Activated CD4-positive, alpha-beta T cell treated with anti-CD3 and anti-CD28 coated beads, Interleukin-2, amount 10 ng/mL, durations not matched to agents 7 days and 5 days (primary cell): ENCODE measurements around the gene SBF2. TPM values are rescaled to one million over a fixed set of nuclear protein-coding genes. Genes with fewer than 3 reads are reported as not detected.
"Not testable (repeated sequence)": the region's sequence is repeated elsewhere in the genome, so short reads cannot be mapped to it uniquely, and the experiment has no call there.

Experiments
- CTCF ChIA-PET: fragments of 350-600 bp; sonication (Branson Sonifier 250); formaldehyde crosslinking; loops from one replicate; lab custom pipeline; 2021; ENCODE audit warnings: antibody characterized with exemption; lab: Charles Lee
- POLR2A ChIA-PET: fragments of 350-600 bp; sonication (Branson Sonifier 250); formaldehyde crosslinking; loops from one replicate; lab custom pipeline; 2021; ENCODE audit warnings: antibody characterized with exemption; lab: Charles Lee
- DNase-seq: peaks from one replicate; pipeline ENCODE4 v3.0.0-alpha.2; 2020
- H3K27ac Mint-ChIP-seq: one replicate; pipeline ENCODE4 v1.8.0; 2021; ENCODE audit warnings: mild to moderate bottlenecking, moderate library complexity, mixed read lengths
- H3K27me3 Mint-ChIP-seq: one replicate; pipeline ENCODE4 v1.8.0; 2021; ENCODE audit warnings: mixed read lengths
- H3K36me3 Mint-ChIP-seq: one replicate; pipeline ENCODE4 v1.8.0; 2021; ENCODE audit warnings: low read depth, mixed read lengths
- H3K4me1 Mint-ChIP-seq: one replicate; pipeline ENCODE4 v1.8.0; 2021; ENCODE audit warnings: mixed read lengths
- H3K4me3 Mint-ChIP-seq: one replicate; pipeline ENCODE4 v1.8.0; 2021; ENCODE audit warnings: mild to moderate bottlenecking, moderate library complexity, mixed read lengths
- H3K9me3 Mint-ChIP-seq: one replicate; pipeline ENCODE4 v1.8.0; 2021; ENCODE audit warnings: mixed read lengths
- total RNA-seq, 2 experiments: library from RNA; stranded (reverse); gene quantifications; one replicate each; pipeline ENCODE4 v1.2.3, GENCODE V29; 2021

The SBF2 gene
- total RNA-seq, 2 experiments from 2014 or later: 3.2 to 3.7 TPM

GRCh38 chr11:9939150-9939549 lies 354.9 kb downstream of the SBF2 start:
- POLR2A ChIA-PET, H3K27me3 Mint-ChIP-seq, H3K36me3 Mint-ChIP-seq, H3K27ac Mint-ChIP-seq, H3K4me3 Mint-ChIP-seq, H3K9me3 Mint-ChIP-seq, H3K4me1 Mint-ChIP-seq, CTCF ChIA-PET, DNase-seq: not testable (repeated sequence)

- ChIA-PET CTCF (no interaction called here), POLR2A (no interaction called here)
- Mint-ChIP-seq H3K9me3 (peaks cover 4% of the 10 kb centered on the region), H3K27me3 (no peaks in the 10 kb centered on the region), H3K4me3 (no peak overlapping the region), H3K27ac (no peak overlapping the region), H3K4me1 (no peaks in the 10 kb centered on the region), H3K36me3 (no peaks in the 10 kb centered on the region)
- DNase-seq: no peak
Observed at GRCh38 chr11:9936754-9937153, 357.3 kb downstream of the SBF2 start.

- DNase-seq, H3K36me3 Mint-ChIP-seq, H3K27ac Mint-ChIP-seq, H3K4me3 Mint-ChIP-seq, POLR2A ChIA-PET, CTCF ChIA-PET, H3K4me1 Mint-ChIP-seq, H3K9me3 Mint-ChIP-seq, H3K27me3 Mint-ChIP-seq: not testable (repeated sequence)
Observed at GRCh38 chr11:9932843-9933242, 361.2 kb downstream of the SBF2 start.

GRCh38 chr11:9930562-9931331 lies 363.3 kb downstream of the SBF2 start:
- H3K9me3 Mint-ChIP-seq, H3K4me1 Mint-ChIP-seq, H3K4me3 Mint-ChIP-seq, H3K36me3 Mint-ChIP-seq, H3K27ac Mint-ChIP-seq, CTCF ChIA-PET, POLR2A ChIA-PET, H3K27me3 Mint-ChIP-seq, DNase-seq: not testable (repeated sequence)

- DNase-seq: no peak
- Mint-ChIP-seq H3K4me1 (peaks cover 9% of the 10 kb centered on the region), H3K27me3 (no peaks in the 10 kb centered on the region), H3K9me3 (no peaks in the 10 kb centered on the region), H3K4me3 (no peak overlapping the region), H3K27ac (no peak overlapping the region), H3K36me3 (no peaks in the 10 kb centered on the region)
- ChIA-PET CTCF (interaction anchor here (0.6 kb wide), 1 partner anchor 21 kb away, joined by 3 read pairs; no protein-coding TSS in a partner anchor), POLR2A (no interaction called here)
Observed at GRCh38 chr11:9927670-9928069, 366.3 kb downstream of the SBF2 start.

- POLR2A ChIA-PET: no interaction called here
- CTCF ChIA-PET: no interaction called here
- no peak overlapping the region for H3K4me3 Mint-ChIP-seq
- H3K36me3 Mint-ChIP-seq: no peaks in the 10 kb centered on the region
- peaks cover 9% of the 10 kb centered on the region for H3K4me1 Mint-ChIP-seq
- no peaks in the 10 kb centered on the region for H3K9me3 Mint-ChIP-seq
- H3K27me3 Mint-ChIP-seq: no peaks in the 10 kb centered on the region
- DNase-seq: no peak
- H3K27ac Mint-ChIP-seq: no peak overlapping the region
Observed at GRCh38 chr11:9923280-9923679, 370.7 kb downstream of the SBF2 start.

- no peaks in the 10 kb centered on the region for H3K36me3 Mint-ChIP-seq
- ChIA-PET CTCF (interaction anchor here (0.6 kb wide), 1 partner anchor 45 kb away, joined by 3 read pairs; no protein-coding TSS in a partner anchor), POLR2A (no interaction called here)
- no peak overlapping the region for H3K4me3 Mint-ChIP-seq
- DNase-seq: no peak
- peaks cover 9% of the 10 kb centered on the region for H3K4me1 Mint-ChIP-seq
- no peak overlapping the region for H3K27ac Mint-ChIP-seq
- H3K27me3 Mint-ChIP-seq: no peaks in the 10 kb centered on the region
- H3K9me3 Mint-ChIP-seq: no peaks in the 10 kb centered on the region
Observed at GRCh38 chr11:9922806-9923205, 371.2 kb downstream of the SBF2 start.

GRCh38 chr11:9916480-9916879 lies 377.5 kb downstream of the SBF2 start:
- H3K27me3 Mint-ChIP-seq: no peaks in the 10 kb centered on the region
- H3K9me3 Mint-ChIP-seq: no peaks in the 10 kb centered on the region
- no peaks in the 10 kb centered on the region for H3K4me1 Mint-ChIP-seq
- no peak overlapping the region for H3K27ac Mint-ChIP-seq
- no peaks in the 10 kb centered on the region for H3K36me3 Mint-ChIP-seq
- POLR2A ChIA-PET: no interaction called here
- no peak overlapping the region for H3K4me3 Mint-ChIP-seq
- DNase-seq: no peak
- CTCF ChIA-PET: no interaction called here

GRCh38 chr11:9914064-9914463 lies 380.0 kb downstream of the SBF2 start:
- H3K36me3 Mint-ChIP-seq: no peaks in the 10 kb centered on the region
- H3K27ac Mint-ChIP-seq: no peak overlapping the region
- CTCF ChIA-PET: no interaction called here

GRCh38 chr11:9905960-9906791 lies 387.8 kb downstream of the SBF2 start:
- Mint-ChIP-seq H3K27me3 (no peaks in the 10 kb centered on the region), H3K27ac (no peak overlapping the region), H3K36me3 (no peaks in the 10 kb centered on the region), H3K4me1 (no peaks in the 10 kb centered on the region), H3K9me3 (no peaks in the 10 kb centered on the region), H3K4me3 (no peak overlapping the region)
- CTCF ChIA-PET: interaction anchor here (0.6 kb wide), 1 partner anchor 22 kb away, joined by 3 read pairs; no protein-coding TSS in a partner anchor
- POLR2A ChIA-PET: interaction anchor here (0.7 kb wide), 1 partner anchor 86 kb away, joined by 4 read pairs; no protein-coding TSS in a partner anchor
- no peak for DNase-seq

More at GRCh38 chr11:9914064-9914463, 380.0 kb downstream of the SBF2 start:
- POLR2A ChIA-PET: no interaction called here
- Mint-ChIP-seq H3K4me1 (no peaks in the 10 kb centered on the region), H3K27me3 (no peaks in the 10 kb centered on the region), H3K4me3 (no peak overlapping the region), H3K9me3 (no peaks in the 10 kb centered on the region)
- no peak for DNase-seq

GRCh38 chr11:9905501-9905951 lies 388.5 kb downstream of the SBF2 start:
- Mint-ChIP-seq H3K4me1 (no peaks in the 10 kb centered on the region), H3K27me3 (no peaks in the 10 kb centered on the region), H3K9me3 (no peaks in the 10 kb centered on the region), H3K27ac (no peak overlapping the region), H3K36me3 (no peaks in the 10 kb centered on the region), H3K4me3 (no peak overlapping the region)
- DNase-seq: no peak
- ChIA-PET CTCF (no interaction called here), POLR2A (no interaction called here)

- no peak overlapping the region for H3K27ac Mint-ChIP-seq
- POLR2A ChIA-PET: no interaction called here
- no peaks in the 10 kb centered on the region for H3K27me3 Mint-ChIP-seq
- no peak overlapping the region for H3K4me3 Mint-ChIP-seq
- no peaks in the 10 kb centered on the region for H3K36me3 Mint-ChIP-seq
- CTCF ChIA-PET: no interaction called here
- no peaks in the 10 kb centered on the region for H3K4me1 Mint-ChIP-seq
- no peaks in the 10 kb centered on the region for H3K9me3 Mint-ChIP-seq
- DNase-seq: no peak
Observed at GRCh38 chr11:9903579-9903978, 390.4 kb downstream of the SBF2 start.

GRCh38 chr11:9901943-9902342 lies 392.1 kb downstream of the SBF2 start:
- no peak overlapping the region for H3K4me3 Mint-ChIP-seq
- POLR2A ChIA-PET: no interaction called here
- no peak for DNase-seq
- no peaks in the 10 kb centered on the region for H3K36me3 Mint-ChIP-seq
- H3K27ac Mint-ChIP-seq: no peak overlapping the region
- no peaks in the 10 kb centered on the region for H3K4me1 Mint-ChIP-seq
- CTCF ChIA-PET: interaction anchor here (1.3 kb wide), 1 partner anchor 16 kb away, joined by 4 read pairs; no protein-coding TSS in a partner anchor
- no peaks in the 10 kb centered on the region for H3K27me3 Mint-ChIP-seq
- no peaks in the 10 kb centered on the region for H3K9me3 Mint-ChIP-seq
